ENCODE data around the gene TBCC. TPM values are rescaled to one million over a fixed set of nuclear protein-coding genes. Genes with fewer than 3 reads are reported as not detected.

The TBCC gene
- total and polyA plus RNA-seq, 2 of the 8 experiments (the other 6 are each of a cell fraction or from before 2014, with no cell fraction given): 22.7 to 25.5 TPM

DNA sequence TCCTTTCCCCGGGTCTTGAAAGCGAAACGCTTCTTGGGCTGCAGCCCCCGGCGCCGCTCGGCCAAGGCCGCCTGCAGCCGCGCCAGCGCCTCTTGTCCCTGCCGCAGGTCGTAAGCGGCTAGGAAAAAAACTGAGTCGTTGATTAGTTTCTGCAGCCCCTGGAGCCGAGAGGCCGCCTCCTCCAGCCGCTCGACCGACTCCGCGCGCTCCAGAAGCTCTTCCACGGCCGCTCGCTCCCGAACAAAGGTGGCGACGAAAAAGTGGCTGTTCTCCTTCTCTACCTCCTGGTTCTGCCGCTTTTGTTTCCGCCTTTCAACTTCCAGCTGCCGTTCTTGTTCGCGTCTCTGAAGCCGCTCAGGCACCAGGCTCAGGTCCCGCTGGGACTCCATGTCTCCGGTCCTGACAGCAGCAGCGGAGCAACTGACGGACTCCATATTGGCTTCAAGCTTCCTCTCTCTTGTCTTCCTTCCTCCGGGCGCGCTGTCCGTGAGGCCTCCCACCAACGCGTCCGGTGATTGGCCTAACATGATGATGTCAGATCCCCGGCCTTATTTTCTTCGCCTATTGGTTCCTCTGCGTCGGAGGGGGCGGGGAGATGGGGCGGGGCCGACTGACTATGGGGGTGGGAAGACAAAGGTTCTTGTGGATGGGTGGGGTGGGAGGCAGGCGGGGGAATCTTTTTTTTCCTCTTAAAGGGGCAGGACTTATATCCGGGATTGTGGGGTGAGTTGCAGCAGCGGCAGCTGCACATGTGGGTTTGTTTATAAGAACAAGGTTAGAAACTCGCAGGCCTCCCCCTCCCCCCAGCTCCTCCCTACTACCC lies at the start of gene TBCC (continued):
- TF ChIP-seq CHD2 (IDR thresholded peaks at IDR 0.05; ENCODE audit: low read length) (peak; percentile 46; the same call in 1 of the 2 replicates), SP1 (IDR thresholded peaks at IDR 0.05; ENCODE audit: low read depth, low read length) (peak; percentile 57), TAF1 (IDR thresholded peaks at IDR 0.05; ENCODE audit: low read depth, low read length) (peak; percentile 98), NANOG (IDR thresholded peaks at IDR 0.05; ENCODE audit: insufficient read depth, low read depth, low read length, poor library complexity, severe bottlenecking) (no peak), KDM5A (IDR thresholded peaks at IDR 0.05; ENCODE audit: low read length) (peak; percentile 84), KDM4A (IDR thresholded peaks at IDR 0.05; ENCODE audit: low read depth, low read length, severe bottlenecking) (peak; percentile 7)
- TF ChIP-seq, protein P1, sequence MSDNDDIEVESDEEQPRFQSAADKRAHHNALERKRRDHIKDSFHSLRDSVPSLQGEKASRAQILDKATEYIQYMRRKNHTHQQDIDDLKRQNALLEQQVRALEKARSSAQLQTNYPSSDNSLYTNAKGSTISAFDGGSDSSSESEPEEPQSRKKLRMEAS (IDR thresholded peaks at IDR 0.05): peak; percentile 19; the same call in 1 of the 2 replicates
